Measurements from ENCODE around the gene KANSL1. TPM values are rescaled to one million over a fixed set of nuclear protein-coding genes. Genes with fewer than 3 reads are reported as not detected.

The KANSL1 gene
- total and polyA plus RNA-seq, 9 of the 15 experiments (the other 6 are each of a cell fraction or from before 2014, with no cell fraction given) = 3.6 to 55.4 (median 31.8) TPM

GRCh38 chr17:46038414-46038813, 154.8 kb downstream of the KANSL1 start (continued):
- TF ChIP-seq TRIM25 (IDR thresholded peaks at IDR 0.05; ENCODE audit: borderline replicate concordance) = no peak
- TF ChIP-seq TEAD1 (CRISPR knock-in tag; IDR thresholded peaks at IDR 0.05) = no peak

GRCh38 chr17:46037722-46038255, 155.4 kb downstream of the KANSL1 start:
- H3K9ac ChIP-seq (ENCODE audit: insufficient read depth in 1 of 2, low read depth in 2 of 2, low read length in 2 of 2) = no peak overlapping the region
- H3K9me3 ChIP-seq (replicated peaks; ENCODE audit: control insufficient read depth, insufficient read depth, low read depth, low read length) = no peaks in the 10 kb centered on the region
- no peak overlapping the region for H3K27ac ChIP-seq (ENCODE audit: extremely low read depth, low read depth, low read length)
- H3K36me3 ChIP-seq (ENCODE audit: control insufficient read depth, insufficient read depth, low read length) = peaks cover 97% of the 10 kb centered on the region
- TF ChIP-seq ILF3 (IDR thresholded peaks at IDR 0.05; ENCODE audit: borderline replicate concordance) (no peak), FOXA1 (IDR thresholded peaks at IDR 0.05; ENCODE audit: borderline replicate concordance) (no peak), RAD51 (IDR thresholded peaks at IDR 0.05; ENCODE audit: borderline replicate concordance, low read depth) (no peak), U2AF1 (optimal IDR thresholded peaks at IDR 0.05; ENCODE audit: low read depth, low read length) (no peak), PHTF2 (CRISPR knock-in tag; IDR thresholded peaks at IDR 0.05) (no peak)
- ChIA-PET POLR2A (interaction anchor here (0.9 to 1.5 kb wide), 2 partner anchors 19 to 22 kb away, joined by 3 to 4 read pairs; no protein-coding TSS in a partner anchor), CTCF (ENCODE audit: low intra/inter-chr PET ratio) (no interaction called here)
- ATAC-seq (no peak), FAIRE-seq (no peak), DNase-seq (ENCODE audit: extremely low read depth in 1 of 4, low spot score in 3 of 4) (no peak)
- no peaks in the 10 kb centered on the region; a peak in 1 of 5 replicates for H3K27me3 ChIP-seq (ENCODE audit: control insufficient read depth in 2 of 2, insufficient read depth in 2 of 2, low read length in 2 of 2)
- in situ Hi-C loops (cut with MboI) = no loop called here
- H3K4me3 ChIP-seq = no peak overlapping the region
- intact Hi-C loops (cut with micrococcal nuclease) = no loop called here
- no peaks in the 10 kb centered on the region for H4K20me1 ChIP-seq (replicated peaks; ENCODE audit: control insufficient read depth, insufficient read depth, low read length)
- no TSS peak for BruUV-seq (replicated peaks)
- no peak overlapping the region for H2AFZ ChIP-seq (ENCODE audit: low read depth, low read length)
- H3K4me2 ChIP-seq (ENCODE audit: insufficient read depth, low read length) = no peak overlapping the region
- no peaks in the 10 kb centered on the region for H3K79me2 ChIP-seq (ENCODE audit: control insufficient read depth, insufficient read depth, low read length)
- no peaks in the 10 kb centered on the region for H3K4me1 ChIP-seq (replicated peaks in 1 of 2; ENCODE audit: control insufficient read depth in 2 of 2, insufficient read depth in 2 of 2, low read length in 2 of 2)
- 97% methylated on average over 4 of the region's 4 CpGs for WGBS (ENCODE audit: insufficient coverage, low coverage, missing lambda C conversion rate)
- H3K9me1 ChIP-seq (ENCODE audit: control insufficient read depth, insufficient read depth, low read length) = no peaks in the 10 kb centered on the region

Measured in K562 (cell line).